ENCODE results near the gene LPAR3. TPM values are rescaled to one million over a fixed set of nuclear protein-coding genes. Genes with fewer than 3 reads are reported as not detected.

LPAR3 gene
- total and polyA plus RNA-seq, 2 of the 13 experiments (the other 11 are each of a cell fraction or from before 2014, with no cell fraction given): not detected

DNA sequence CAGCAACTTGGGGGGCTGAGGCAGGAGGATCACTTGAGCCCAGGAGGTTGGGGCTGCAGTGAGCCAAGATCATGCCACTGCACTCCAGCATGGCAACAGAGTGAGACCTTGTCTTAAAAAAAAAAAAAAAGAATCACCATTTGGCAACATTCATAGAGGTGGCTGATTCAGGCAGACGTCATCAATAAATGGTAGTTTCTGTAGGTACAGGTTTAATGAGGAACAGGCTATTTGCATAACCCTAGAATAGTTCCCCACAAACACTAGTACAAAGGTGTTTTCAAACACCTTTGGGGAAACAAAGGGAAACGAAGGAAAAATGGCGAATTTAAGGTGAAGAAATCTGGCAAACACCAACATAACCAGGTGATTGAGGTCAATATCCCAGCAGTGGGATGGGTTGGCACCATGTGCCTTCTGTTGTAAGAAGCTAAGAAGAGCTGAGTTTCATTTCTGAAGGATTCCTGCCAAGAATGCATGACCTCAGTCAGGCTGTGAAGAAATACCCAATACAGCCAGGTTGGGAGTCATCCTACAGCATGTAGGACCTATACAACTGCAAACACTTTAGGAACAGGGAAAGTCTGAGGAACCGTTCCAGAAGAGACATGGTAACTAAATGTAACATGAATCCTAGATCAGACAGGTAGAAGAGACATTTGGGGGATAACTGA, 5.6 kb downstream of the LPAR3 start:
- in situ Hi-C loops (cut with HindIII; ENCODE audit: extremely low pct_ligation_motif_present, low pct_unique_long_range_greater_than_20kb): no loop called here
- no peak for DNase-seq (ENCODE audit: low spot score)
- no peak overlapping the region for H3K4me3 ChIP-seq (replicated peaks in 1 of 3; ENCODE audit: insufficient read depth in 1 of 3, low read depth in 2 of 3, low read length in 3 of 3)
- ATAC-seq: no peak
- ChIA-PET CTCF (ENCODE audit: low intra/inter-chr PET ratio, low total read pairs) (no interaction called here), POLR2A (no interaction called here)
- H3K4me2 ChIP-seq (ENCODE audit: low read depth, low read length): no peak overlapping the region
- no peaks in the 10 kb centered on the region for H3K36me3 ChIP-seq (replicated peaks in 1 of 2; ENCODE audit: control insufficient read depth in 1 of 2, insufficient read depth in 2 of 2, low read length in 2 of 2)
- FAIRE-seq: no peak
- peaks cover 0 to 5% of the 10 kb centered on the region in 2 experiments; a peak in 1 of 5 replicates for H3K27me3 ChIP-seq (ENCODE audit: control insufficient read depth in 1 of 2, insufficient read depth in 2 of 2, low read length in 2 of 2)
- no peak overlapping the region for H3K27ac ChIP-seq (ENCODE audit: extremely low read length, insufficient read depth, low read length)
- H3K9ac ChIP-seq (ENCODE audit: insufficient read depth, low read depth, low read length): no peak overlapping the region
- TF ChIP-seq BRD4 (CRISPR knock-in tag; IDR thresholded peaks at IDR 0.05): no peak
- no peak for TF ChIP-seq SNRNP70 (IDR thresholded peaks at IDR 0.05; ENCODE audit: low read depth, low read length)
- no peak for TF ChIP-seq ZNF34 (CRISPR knock-in tag; IDR thresholded peaks at IDR 0.05; ENCODE audit: borderline replicate concordance)
- TF ChIP-seq TARDBP (CRISPR knock-in tag; IDR thresholded peaks at IDR 0.05): no peak
- BruUV-seq (replicated peaks): no TSS peak
- no peaks in the 10 kb centered on the region for H3K79me2 ChIP-seq (ENCODE audit: insufficient read depth, low read length)
- no peaks in the 10 kb centered on the region for H3K9me3 ChIP-seq (ENCODE audit: low read length)
- no peaks in the 10 kb centered on the region for H4K20me1 ChIP-seq (ENCODE audit: insufficient read depth, low read length)
- WGBS (ENCODE audit: low lambda C conversion rate): 0% methylated on average over 4 of the region's 4 CpGs
- H2AFZ ChIP-seq (ENCODE audit: low read length): no peak overlapping the region
- no peaks in the 10 kb centered on the region for H3K4me1 ChIP-seq (ENCODE audit: insufficient read depth, low read length)
- intact Hi-C loops (cut with micrococcal nuclease; ENCODE audit: unreplicated experiment): no loop called here

DNA sequence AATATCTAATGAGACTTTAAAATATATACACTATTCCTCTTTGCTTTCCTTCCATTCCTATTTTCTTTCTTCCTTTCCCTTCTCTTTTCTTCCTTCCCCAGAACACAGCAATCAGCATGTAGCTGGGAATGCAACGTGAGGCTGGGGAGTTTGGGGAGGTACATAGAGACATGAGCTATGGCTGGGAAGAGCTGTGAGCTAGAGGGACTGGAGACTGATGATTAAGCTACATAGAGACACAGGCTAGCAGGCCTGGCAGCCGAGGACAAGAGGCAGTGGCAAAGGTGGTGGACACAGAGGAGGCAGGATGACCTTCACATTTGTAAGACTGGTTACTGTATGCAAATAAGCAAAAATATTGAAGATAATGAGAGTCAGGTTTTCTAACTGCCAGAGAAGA, 7.5 kb downstream of the LPAR3 start:
- Histone ChIP-seq H3K9ac (ENCODE audit: insufficient read depth, low read depth, low read length) (no peak overlapping the region), H2AFZ (ENCODE audit: low read length) (no peak overlapping the region), H3K79me2 (ENCODE audit: insufficient read depth, low read length) (no peaks in the 10 kb centered on the region), H3K4me1 (ENCODE audit: insufficient read depth, low read length) (no peaks in the 10 kb centered on the region), H3K4me3 (replicated peaks in 1 of 3; ENCODE audit: insufficient read depth in 1 of 3, low read depth in 2 of 3, low read length in 3 of 3) (no peak overlapping the region), H4K20me1 (ENCODE audit: insufficient read depth, low read length) (no peaks in the 10 kb centered on the region), H3K36me3 (replicated peaks in 1 of 2; ENCODE audit: control insufficient read depth in 1 of 2, insufficient read depth in 2 of 2, low read length in 2 of 2) (no peaks in the 10 kb centered on the region), H3K27ac (ENCODE audit: extremely low read length, insufficient read depth, low read length) (no peak overlapping the region), H3K4me2 (ENCODE audit: low read depth, low read length) (no peak overlapping the region), H3K9me3 (ENCODE audit: low read length) (peaks cover 4% of the 10 kb centered on the region; the same call in 1 of the 2 replicates), H3K27me3 (ENCODE audit: control insufficient read depth in 1 of 2, insufficient read depth in 2 of 2, low read length in 2 of 2) (no peaks in the 10 kb centered on the region)
- ATAC-seq: no peak
- no TSS peak for BruUV-seq (replicated peaks)
- no peak for DNase-seq (ENCODE audit: low spot score)
- ChIA-PET CTCF (ENCODE audit: low intra/inter-chr PET ratio, low total read pairs) (no interaction called here), POLR2A (no interaction called here)
- FAIRE-seq: no peak
- intact Hi-C loops (cut with micrococcal nuclease; ENCODE audit: unreplicated experiment) (no loop called here), in situ Hi-C loops (cut with HindIII; ENCODE audit: extremely low pct_ligation_motif_present, low pct_unique_long_range_greater_than_20kb) (no loop called here)
- WGBS (ENCODE audit: low lambda C conversion rate): 2% methylated on average over 2 of the region's 2 CpGs
- TF ChIP-seq, protein P1, sequence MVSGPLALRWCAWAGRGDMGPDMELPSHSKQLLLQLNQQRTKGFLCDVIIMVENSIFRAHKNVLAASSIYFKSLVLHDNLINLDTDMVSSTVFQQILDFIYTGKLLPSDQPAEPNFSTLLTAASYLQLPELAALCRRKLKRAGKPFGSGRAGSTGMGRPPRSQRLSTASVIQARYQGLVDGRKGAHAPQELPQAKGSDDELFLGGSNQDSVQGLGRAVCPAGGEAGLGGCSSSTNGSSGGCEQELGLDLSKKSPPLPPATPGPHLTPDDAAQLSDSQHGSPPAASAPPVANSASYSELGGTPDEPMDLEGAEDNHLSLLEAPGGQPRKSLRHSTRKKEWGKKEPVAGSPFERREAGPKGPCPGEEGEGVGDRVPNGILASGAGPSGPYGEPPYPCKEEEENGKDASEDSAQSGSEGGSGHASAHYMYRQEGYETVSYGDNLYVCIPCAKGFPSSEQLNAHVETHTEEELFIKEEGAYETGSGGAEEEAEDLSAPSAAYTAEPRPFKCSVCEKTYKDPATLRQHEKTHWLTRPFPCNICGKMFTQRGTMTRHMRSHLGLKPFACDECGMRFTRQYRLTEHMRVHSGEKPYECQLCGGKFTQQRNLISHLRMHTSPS (CRISPR knock-in tag; IDR thresholded peaks at IDR 0.05; ENCODE audit: low read depth): no peak
- TF ChIP-seq ZNF317 (CRISPR knock-in tag; IDR thresholded peaks at IDR 0.05) (no peak), ZNF101 (CRISPR knock-in tag; IDR thresholded peaks at IDR 0.05; ENCODE audit: borderline replicate concordance, low read depth) (no peak), DNMT1 (CRISPR knock-in tag; IDR thresholded peaks at IDR 0.05) (no peak), CEBPB (IDR thresholded peaks at IDR 0.05; ENCODE audit: borderline replicate concordance, low read depth, low read length) (no peak), ZFP37 (CRISPR knock-in tag; IDR thresholded peaks at IDR 0.05; ENCODE audit: borderline replicate concordance) (no peak), ZC3H13 (CRISPR knock-in tag; IDR thresholded peaks at IDR 0.05) (no peak), RARG (CRISPR knock-in tag; IDR thresholded peaks at IDR 0.05; ENCODE audit: low read depth) (no peak), TBX3 (IDR thresholded peaks at IDR 0.05; ENCODE audit: borderline replicate concordance) (no peak), RFX5 (IDR thresholded peaks at IDR 0.05; ENCODE audit: low read depth, low read length) (no peak), TRIM24 (CRISPR knock-in tag; IDR thresholded peaks at IDR 0.05) (no peak)
- TF ChIP-seq, protein P2, sequence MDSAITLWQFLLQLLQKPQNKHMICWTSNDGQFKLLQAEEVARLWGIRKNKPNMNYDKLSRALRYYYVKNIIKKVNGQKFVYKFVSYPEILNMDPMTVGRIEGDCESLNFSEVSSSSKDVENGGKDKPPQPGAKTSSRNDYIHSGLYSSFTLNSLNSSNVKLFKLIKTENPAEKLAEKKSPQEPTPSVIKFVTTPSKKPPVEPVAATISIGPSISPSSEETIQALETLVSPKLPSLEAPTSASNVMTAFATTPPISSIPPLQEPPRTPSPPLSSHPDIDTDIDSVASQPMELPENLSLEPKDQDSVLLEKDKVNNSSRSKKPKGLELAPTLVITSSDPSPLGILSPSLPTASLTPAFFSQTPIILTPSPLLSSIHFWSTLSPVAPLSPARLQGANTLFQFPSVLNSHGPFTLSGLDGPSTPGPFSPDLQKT (CRISPR knock-in tag; IDR thresholded peaks at IDR 0.05; ENCODE audit: borderline replicate concordance): no peak

Data from HepG2 (cell line).